ENCODE measurements around the gene EMC1.
"Not testable (repeated sequence)": the region's sequence is repeated elsewhere in the genome, so short reads cannot be mapped to it uniquely, and the experiment has no call there.

EMC1 gene

GRCh38 chr1:19274636-19275035 lies 23.3 kb upstream of the EMC1 start:
- Histone ChIP-seq H3K4me3 (ENCODE audit: low read depth, low read length) (no peak overlapping the region), H3K27ac (ENCODE audit: low read depth, low read length) (no peak overlapping the region), H3K27me3 (ENCODE audit: insufficient read depth, low read length) (no peaks in the 10 kb centered on the region), H3K36me3 (ENCODE audit: insufficient read depth, low read length) (peaks cover 10% of the 10 kb centered on the region; the same call in 1 of the 2 replicates), H3K4me1 (ENCODE audit: control insufficient read depth, insufficient read depth, low read length, unreplicated experiment) (no peaks in the 10 kb centered on the region), H3K79me2 (ENCODE audit: control insufficient read depth, insufficient read depth, low read length, unreplicated experiment) (no peaks in the 10 kb centered on the region), H2AFZ (ENCODE audit: low read length, unreplicated experiment) (no peak overlapping the region)

- not testable (repeated sequence) for H3K4me3 ChIP-seq (ENCODE audit: low read depth, low read length); H3K79me2 ChIP-seq (ENCODE audit: control insufficient read depth, insufficient read depth, low read length, unreplicated experiment); H2AFZ ChIP-seq (ENCODE audit: low read length, unreplicated experiment); H3K27ac ChIP-seq (ENCODE audit: low read depth, low read length); H3K27me3 ChIP-seq (ENCODE audit: insufficient read depth, low read length); H3K4me1 ChIP-seq (ENCODE audit: control insufficient read depth, insufficient read depth, low read length, unreplicated experiment)
- H3K36me3 ChIP-seq (ENCODE audit: insufficient read depth, low read length), result peaks cover 10% of the 10 kb centered on the region; the same call in 1 of the 2 replicates
These were observed 22.7 kb upstream of the EMC1 start for GRCh38 chr1:19273844-19274531.

- no peak overlapping the region for H3K4me3 ChIP-seq (ENCODE audit: low read depth, low read length)
- H2AFZ ChIP-seq (ENCODE audit: low read length, unreplicated experiment), result no peak overlapping the region
- no peaks in the 10 kb centered on the region for H3K27me3 ChIP-seq (ENCODE audit: insufficient read depth, low read length)
- H3K27ac ChIP-seq (ENCODE audit: low read depth, low read length), result no peak overlapping the region
- no peaks in the 10 kb centered on the region for H3K79me2 ChIP-seq (ENCODE audit: control insufficient read depth, insufficient read depth, low read length, unreplicated experiment)
- H3K4me1 ChIP-seq (ENCODE audit: control insufficient read depth, insufficient read depth, low read length, unreplicated experiment), result no peaks in the 10 kb centered on the region
- peaks cover 10% of the 10 kb centered on the region; the same call in 1 of the 2 replicates for H3K36me3 ChIP-seq (ENCODE audit: insufficient read depth, low read length)
These were observed 22.0 kb upstream of the EMC1 start for GRCh38 chr1:19273106-19273843.

- Histone ChIP-seq H3K79me2 (ENCODE audit: control insufficient read depth, insufficient read depth, low read length, unreplicated experiment) (no peaks in the 10 kb centered on the region), H3K27ac (ENCODE audit: low read depth, low read length) (no peak overlapping the region), H2AFZ (ENCODE audit: low read length, unreplicated experiment) (no peak overlapping the region), H3K27me3 (ENCODE audit: insufficient read depth, low read length) (no peaks in the 10 kb centered on the region), H3K4me3 (ENCODE audit: low read depth, low read length) (no peak overlapping the region), H3K4me1 (ENCODE audit: control insufficient read depth, insufficient read depth, low read length, unreplicated experiment) (no peaks in the 10 kb centered on the region), H3K36me3 (ENCODE audit: insufficient read depth, low read length) (peaks cover 5% of the 10 kb centered on the region; the same call in 1 of the 2 replicates)
These were observed 20.7 kb upstream of the EMC1 start for GRCh38 chr1:19272064-19272463.

- H3K4me3 ChIP-seq (ENCODE audit: low read depth, low read length); H3K4me1 ChIP-seq (ENCODE audit: control insufficient read depth, insufficient read depth, low read length, unreplicated experiment); H3K79me2 ChIP-seq (ENCODE audit: control insufficient read depth, insufficient read depth, low read length, unreplicated experiment); H3K27ac ChIP-seq (ENCODE audit: low read depth, low read length); H2AFZ ChIP-seq (ENCODE audit: low read length, unreplicated experiment); H3K36me3 ChIP-seq (ENCODE audit: insufficient read depth, low read length); H3K27me3 ChIP-seq (ENCODE audit: insufficient read depth, low read length): not testable (repeated sequence)
These were observed 19.0 kb upstream of the EMC1 start for GRCh38 chr1:19270343-19270730.

- not testable (repeated sequence) for H2AFZ ChIP-seq (ENCODE audit: low read length, unreplicated experiment); H3K4me1 ChIP-seq (ENCODE audit: control insufficient read depth, insufficient read depth, low read length, unreplicated experiment); H3K4me3 ChIP-seq (ENCODE audit: low read depth, low read length); H3K79me2 ChIP-seq (ENCODE audit: control insufficient read depth, insufficient read depth, low read length, unreplicated experiment); H3K27ac ChIP-seq (ENCODE audit: low read depth, low read length); H3K27me3 ChIP-seq (ENCODE audit: insufficient read depth, low read length); H3K36me3 ChIP-seq (ENCODE audit: insufficient read depth, low read length)
These were observed 18.4 kb upstream of the EMC1 start for GRCh38 chr1:19269427-19270342.

- Histone ChIP-seq H3K79me2 (ENCODE audit: control insufficient read depth, insufficient read depth, low read length, unreplicated experiment) (no peaks in the 10 kb centered on the region), H3K4me1 (ENCODE audit: control insufficient read depth, insufficient read depth, low read length, unreplicated experiment) (no peaks in the 10 kb centered on the region), H3K27ac (ENCODE audit: low read depth, low read length) (no peak overlapping the region), H3K36me3 (ENCODE audit: insufficient read depth, low read length) (no peaks in the 10 kb centered on the region), H2AFZ (ENCODE audit: low read length, unreplicated experiment) (no peak overlapping the region), H3K27me3 (ENCODE audit: insufficient read depth, low read length) (no peaks in the 10 kb centered on the region), H3K4me3 (ENCODE audit: low read depth, low read length) (no peak overlapping the region)
These were observed 17.1 kb upstream of the EMC1 start for GRCh38 chr1:19268445-19268844.

- no peak overlapping the region for H3K27ac ChIP-seq (ENCODE audit: low read depth, low read length)
- no peaks in the 10 kb centered on the region for H3K27me3 ChIP-seq (ENCODE audit: insufficient read depth, low read length)
- no peaks in the 10 kb centered on the region for H3K79me2 ChIP-seq (ENCODE audit: control insufficient read depth, insufficient read depth, low read length, unreplicated experiment)
- H3K4me1 ChIP-seq (ENCODE audit: control insufficient read depth, insufficient read depth, low read length, unreplicated experiment), result peaks cover 11% of the 10 kb centered on the region
- peaks cover 15% of the 10 kb centered on the region; the same call in 1 of the 2 replicates for H3K36me3 ChIP-seq (ENCODE audit: insufficient read depth, low read length)
- H3K4me3 ChIP-seq (ENCODE audit: low read depth, low read length), result no peak overlapping the region
- no peak overlapping the region for H2AFZ ChIP-seq (ENCODE audit: low read length, unreplicated experiment)
These were observed 11.4 kb upstream of the EMC1 start for GRCh38 chr1:19262744-19263143.

GRCh38 chr1:19262047-19262446 lies 10.7 kb upstream of the EMC1 start:
- Histone ChIP-seq H3K27ac (ENCODE audit: low read depth, low read length) (no peak overlapping the region), H3K79me2 (ENCODE audit: control insufficient read depth, insufficient read depth, low read length, unreplicated experiment) (no peaks in the 10 kb centered on the region), H3K4me1 (ENCODE audit: control insufficient read depth, insufficient read depth, low read length, unreplicated experiment) (peaks cover 18% of the 10 kb centered on the region), H3K4me3 (ENCODE audit: low read depth, low read length) (no peak overlapping the region), H2AFZ (ENCODE audit: low read length, unreplicated experiment) (no peak overlapping the region), H3K36me3 (ENCODE audit: insufficient read depth, low read length) (peaks cover 19% of the 10 kb centered on the region; the same call in 1 of the 2 replicates), H3K27me3 (ENCODE audit: insufficient read depth, low read length) (no peaks in the 10 kb centered on the region)

- peaks cover 25% of the 10 kb centered on the region for H3K4me1 ChIP-seq (ENCODE audit: control insufficient read depth, insufficient read depth, low read length, unreplicated experiment)
- no peak overlapping the region for H3K4me3 ChIP-seq (ENCODE audit: low read depth, low read length)
- H3K36me3 ChIP-seq (ENCODE audit: insufficient read depth, low read length), result peaks cover 26% of the 10 kb centered on the region; the same call in 1 of the 2 replicates
- H3K27me3 ChIP-seq (ENCODE audit: insufficient read depth, low read length), result no peaks in the 10 kb centered on the region
- H3K27ac ChIP-seq (ENCODE audit: low read depth, low read length), result no peak overlapping the region
- H2AFZ ChIP-seq (ENCODE audit: low read length, unreplicated experiment), result no peak overlapping the region
- H3K79me2 ChIP-seq (ENCODE audit: control insufficient read depth, insufficient read depth, low read length, unreplicated experiment), result peaks cover 9% of the 10 kb centered on the region
These were observed 9.2 kb upstream of the EMC1 start for GRCh38 chr1:19260211-19261138.

Measured in ACC112 (cell line).